DMS114 treated with DMSO at 0.1 percent for 48 hours (cell line): Measurements from ENCODE around the gene SLC35A2.

Experiments used
- DNase-seq: peaks from one replicate; lab custom pipeline; 2025; ENCODE audit not compliant: unreplicated experiment; lab: John Stamatoyannopoulos, UW

Gene SLC35A2

GRCh38 chrX:48927736-48928382 is 16.4 kb upstream of the SLC35A2 start:
- DNase-seq: no peak

GRCh38 chrX:48927123-48927522 is 15.7 kb upstream of the SLC35A2 start:
- no peak for DNase-seq

- no peak for DNase-seq
These were observed 12.8 kb upstream of the SLC35A2 start for GRCh38 chrX:48924270-48924669.

- no peak for DNase-seq
These were observed 12.3 kb upstream of the SLC35A2 start for GRCh38 chrX:48923771-48924170.

- no peak for DNase-seq
These were observed 9.3 kb upstream of the SLC35A2 start for GRCh38 chrX:48920718-48921104.

- no peak for DNase-seq
These were observed 8.7 kb upstream of the SLC35A2 start for GRCh38 chrX:48919947-48920717.

GRCh38 chrX:48919360-48919841 is 8.0 kb upstream of the SLC35A2 start:
- no peak for DNase-seq

GRCh38 chrX:48918643-48919340 is 7.3 kb upstream of the SLC35A2 start, which contains the start of gene PIM2:
Gene PIM2, minus strand, starts transcription at chrX:48919024. Its CDS starts 190 bp downstream, at chrX:48918834.
- DNase-seq: peak; percentile 92

GRCh38 chrX:48918301-48918642 is 6.8 kb upstream of the SLC35A2 start:
- no peak for DNase-seq

- DNase-seq: peak; percentile 87
These were observed 5.9 kb upstream of the SLC35A2 start for GRCh38 chrX:48917139-48918001.

GRCh38 chrX:48914593-48915493 is 3.4 kb upstream of the SLC35A2 start:
- DNase-seq: no peak

GRCh38 chrX:48913605-48914366 is 2.3 kb upstream of the SLC35A2 start:
- DNase-seq: no peak

GRCh38 chrX:48910926-48911411 is 477 bp downstream of the SLC35A2 start:
- no peak for DNase-seq

GRCh38 chrX:48909703-48910294 is 1.6 kb downstream of the SLC35A2 start:
- no peak for DNase-seq

- DNase-seq: no peak
These were observed 2.8 kb downstream of the SLC35A2 start for GRCh38 chrX:48908600-48908999.

- no peak for DNase-seq
These were observed 6.2 kb downstream of the SLC35A2 start for GRCh38 chrX:48905090-48905790.

- no peak for DNase-seq
These were observed 6.8 kb downstream of the SLC35A2 start for GRCh38 chrX:48904626-48905025.

- no peak for DNase-seq
These were observed 7.3 kb downstream of the SLC35A2 start for GRCh38 chrX:48904180-48904579.
